KMS-11 (cell line): Measurements from ENCODE around the gene LGALSL.
A peak's percentile ranks its signal among the peaks of the same experiment; 100 is the strongest.

Experiments used
- H2AFZ ChIP-seq: fragments of 200-600 bp; sonication (generic); 2 replicates; pipeline ENCODE4 v1.6.1; 2016; ENCODE audit warnings: antibody characterized with exemption, mixed run types, low read depth
- H3K27ac ChIP-seq: fragments of 200-600 bp; sonication (generic); 2 replicates; pipeline ENCODE4 v1.6.1; 2016; ENCODE audit warnings: mild to moderate bottlenecking, mixed run types
- H3K27me3 ChIP-seq: fragments of 200-600 bp; sonication (generic); 2 replicates; pipeline ENCODE4 v1.6.1; 2017; ENCODE audit warnings: mild to moderate bottlenecking, low read depth, mixed run types, moderate library complexity; ENCODE audit not compliant: insufficient read depth
- H3K36me3 ChIP-seq: fragments of 200-600 bp; sonication (generic); 2 replicates; pipeline ENCODE4 v1.6.1; 2017; ENCODE audit warnings: mild to moderate bottlenecking, mixed run types; ENCODE audit not compliant: insufficient read depth
- H3K4me1 ChIP-seq: fragments of 200-600 bp; sonication (generic); 2 replicates; pipeline ENCODE4 v1.6.1; 2016; ENCODE audit warnings: mild to moderate bottlenecking, low read depth, mixed run types; ENCODE audit not compliant: poor library complexity, severe bottlenecking
- H3K4me2 ChIP-seq: fragments of 200-600 bp; sonication (generic); 2 replicates; pipeline ENCODE4 v1.7.0; 2016; ENCODE audit warnings: mild to moderate bottlenecking, mixed run types
- H3K4me3 ChIP-seq: fragments of 200-600 bp; sonication (generic); IDR thresholded peaks from 2 replicates; pipeline ENCODE4 v1.6.1; 2017; ENCODE audit warnings: low read depth, low read length, mixed read lengths; ENCODE audit not compliant: insufficient read depth
- H3K79me2 ChIP-seq: fragments of 200-600 bp; sonication (generic); 2 replicates; pipeline ENCODE4 v1.6.1; 2016; ENCODE audit warnings: low read depth, mixed run types; ENCODE audit not compliant: insufficient read depth
- H3K9ac ChIP-seq: fragments of 200-600 bp; sonication (generic); 2 replicates; pipeline ENCODE4 v1.6.1; 2016; ENCODE audit warnings: mild to moderate bottlenecking, mixed run types
- H4K20me1 ChIP-seq: fragments of 200-600 bp; sonication (generic); 2 replicates; pipeline ENCODE4 v1.6.1; 2016; ENCODE audit warnings: mild to moderate bottlenecking, mixed run types; ENCODE audit not compliant: insufficient read depth
- TF ChIP-seq, protein P1 (sequence below): fragments of 200-600 bp; sonication (generic); conservative IDR thresholded peaks from 2 replicates; pipeline ENCODE4 v1.6.1; 2017; ENCODE audit warnings: low read depth, mild to moderate bottlenecking, antibody characterized with exemption, low read length, moderate library complexity, mixed read lengths

The LGALSL gene

DNA sequence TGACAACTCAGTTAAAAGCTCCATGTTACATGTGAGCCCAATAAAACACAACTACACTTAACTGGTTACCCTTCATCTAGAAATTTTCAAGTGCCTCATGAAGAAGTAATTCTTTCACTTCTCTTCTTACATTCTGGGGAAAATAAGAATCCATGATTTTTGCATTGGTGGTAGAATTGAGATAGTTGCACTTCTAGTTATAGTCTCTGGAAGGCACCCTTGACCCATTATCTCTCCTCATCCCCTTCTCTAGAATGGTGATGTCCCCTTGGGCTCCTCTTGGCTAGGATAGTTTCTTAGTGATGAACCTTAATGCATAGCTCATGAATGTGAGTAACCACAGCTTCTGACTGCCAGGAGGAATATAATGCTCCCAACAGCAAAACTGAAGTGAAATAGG is 3.6 kb downstream of the LGALSL start:
- Histone ChIP-seq H3K4me3 (no peak overlapping the region), H3K27me3 (no peaks in the 10 kb centered on the region), H3K9ac (no peak overlapping the region), H3K36me3 (no peaks in the 10 kb centered on the region), H3K27ac (no peak overlapping the region), H4K20me1 (no peaks in the 10 kb centered on the region), H3K4me2 (no peak overlapping the region), H3K79me2 (peaks cover 4% of the 10 kb centered on the region; the same call in 1 of the 2 replicates), H3K4me1 (peaks cover 11% of the 10 kb centered on the region), H2AFZ (no peak overlapping the region)
- TF ChIP-seq, protein P1, sequence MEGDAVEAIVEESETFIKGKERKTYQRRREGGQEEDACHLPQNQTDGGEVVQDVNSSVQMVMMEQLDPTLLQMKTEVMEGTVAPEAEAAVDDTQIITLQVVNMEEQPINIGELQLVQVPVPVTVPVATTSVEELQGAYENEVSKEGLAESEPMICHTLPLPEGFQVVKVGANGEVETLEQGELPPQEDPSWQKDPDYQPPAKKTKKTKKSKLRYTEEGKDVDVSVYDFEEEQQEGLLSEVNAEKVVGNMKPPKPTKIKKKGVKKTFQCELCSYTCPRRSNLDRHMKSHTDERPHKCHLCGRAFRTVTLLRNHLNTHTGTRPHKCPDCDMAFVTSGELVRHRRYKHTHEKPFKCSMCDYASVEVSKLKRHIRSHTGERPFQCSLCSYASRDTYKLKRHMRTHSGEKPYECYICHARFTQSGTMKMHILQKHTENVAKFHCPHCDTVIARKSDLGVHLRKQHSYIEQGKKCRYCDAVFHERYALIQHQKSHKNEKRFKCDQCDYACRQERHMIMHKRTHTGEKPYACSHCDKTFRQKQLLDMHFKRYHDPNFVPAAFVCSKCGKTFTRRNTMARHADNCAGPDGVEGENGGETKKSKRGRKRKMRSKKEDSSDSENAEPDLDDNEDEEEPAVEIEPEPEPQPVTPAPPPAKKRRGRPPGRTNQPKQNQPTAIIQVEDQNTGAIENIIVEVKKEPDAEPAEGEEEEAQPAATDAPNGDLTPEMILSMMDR, result 0 out of 2 replicates have a peak, but pooled peaks have one; percentile 21

DNA sequence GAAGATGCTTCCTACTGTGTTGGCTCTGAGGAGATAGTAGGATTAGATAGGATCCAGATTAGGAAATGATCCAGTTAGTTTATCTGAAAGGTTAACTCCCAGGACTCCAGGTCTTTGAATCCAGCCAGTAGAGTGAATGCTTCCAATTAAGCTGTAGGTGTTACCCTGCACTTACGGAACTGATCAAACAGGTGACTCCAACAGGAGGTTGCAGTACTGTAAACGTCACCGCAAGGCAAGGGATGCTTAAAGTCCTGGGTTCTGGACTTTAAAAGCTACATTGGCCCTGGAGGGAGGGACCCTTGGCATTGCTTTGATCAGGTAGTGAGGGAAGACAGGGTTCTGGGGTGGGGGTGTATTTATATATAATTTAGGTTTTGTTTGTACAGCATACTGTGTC is 5.6 kb downstream of the LGALSL start:
- no peak overlapping the region for H3K27ac ChIP-seq
- TF ChIP-seq, protein P1, result no peak
- peaks cover 11% of the 10 kb centered on the region for H3K4me1 ChIP-seq
- no peaks in the 10 kb centered on the region for H3K36me3 ChIP-seq
- H3K9ac ChIP-seq, result no peak overlapping the region
- H2AFZ ChIP-seq, result no peak overlapping the region
- H3K4me3 ChIP-seq, result no peak overlapping the region
- H3K79me2 ChIP-seq, result peaks cover 4% of the 10 kb centered on the region; the same call in 1 of the 2 replicates
- H4K20me1 ChIP-seq, result no peaks in the 10 kb centered on the region
- H3K4me2 ChIP-seq, result no peak overlapping the region
- H3K27me3 ChIP-seq, result no peaks in the 10 kb centered on the region

DNA sequence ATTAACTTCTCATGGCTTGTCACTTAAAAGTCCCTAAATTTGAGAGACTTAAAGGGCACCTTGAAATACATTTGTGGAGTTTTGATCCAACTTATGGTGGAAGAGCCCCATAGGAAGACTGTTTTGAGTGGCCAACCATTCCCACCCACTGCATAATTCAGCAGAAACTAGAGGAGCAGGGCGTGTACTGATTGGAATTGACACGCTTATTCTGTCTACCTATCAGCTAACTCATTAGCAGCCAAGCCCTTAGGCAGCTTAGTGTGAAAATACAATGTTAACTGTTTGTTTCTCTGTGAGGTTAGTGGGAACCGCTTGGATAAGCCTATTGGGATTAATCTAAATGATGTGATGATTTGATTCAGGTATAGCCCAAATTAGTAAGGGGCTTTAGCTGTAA is 6.4 kb downstream of the LGALSL start:
- H2AFZ ChIP-seq, result no peak overlapping the region
- no peak overlapping the region for H3K4me2 ChIP-seq
- peaks cover 4% of the 10 kb centered on the region; the same call in 1 of the 2 replicates for H3K79me2 ChIP-seq
- TF ChIP-seq, protein P1, result no peak
- H3K9ac ChIP-seq, result no peak overlapping the region
- H3K27me3 ChIP-seq, result no peaks in the 10 kb centered on the region
- H3K36me3 ChIP-seq, result no peaks in the 10 kb centered on the region
- H3K4me1 ChIP-seq, result peaks cover 7% of the 10 kb centered on the region
- H3K4me3 ChIP-seq, result no peak overlapping the region
- no peak overlapping the region for H3K27ac ChIP-seq
- no peaks in the 10 kb centered on the region for H4K20me1 ChIP-seq

DNA sequence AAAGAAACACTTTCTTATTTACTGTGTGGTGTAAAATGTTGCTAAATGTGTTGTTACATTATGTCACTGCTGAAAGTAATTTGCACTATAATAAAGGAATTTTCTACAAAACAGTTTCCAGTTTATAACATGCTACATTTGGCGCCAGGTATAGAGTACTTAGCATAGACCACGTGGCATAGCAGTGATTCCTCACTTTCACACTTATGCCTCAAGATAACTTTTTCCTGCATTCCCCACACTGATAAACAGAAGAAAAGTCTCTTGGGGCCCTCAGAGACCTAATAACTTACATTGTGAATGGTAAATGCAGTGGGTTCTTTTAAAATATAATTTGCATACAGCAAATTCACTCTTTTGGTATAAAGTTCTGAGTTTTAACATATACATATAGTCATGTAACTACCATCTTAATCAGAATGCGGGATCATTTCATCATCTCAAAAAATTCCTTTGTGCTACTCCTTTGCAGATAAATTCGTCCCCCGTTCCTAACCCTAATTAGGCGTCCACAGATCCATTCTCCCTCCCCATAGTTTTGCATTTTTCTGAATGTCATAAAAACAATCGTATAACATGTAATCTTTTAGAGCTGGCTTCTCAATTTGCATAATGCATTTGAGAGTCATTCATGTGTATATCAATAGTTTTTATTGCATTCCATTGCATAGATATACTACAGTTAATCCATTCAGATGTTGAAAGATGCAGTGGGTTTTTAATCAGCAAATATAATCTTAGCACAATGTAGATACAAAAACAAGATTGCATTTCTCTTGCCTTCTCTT is 7.5 kb downstream of the LGALSL start:
- Histone ChIP-seq H2AFZ (no peak overlapping the region), H3K79me2 (no peaks in the 10 kb centered on the region), H3K9ac (no peak overlapping the region), H3K27ac (no peak overlapping the region), H3K4me3 (no peak overlapping the region), H3K4me2 (no peak overlapping the region), H3K4me1 (no peaks in the 10 kb centered on the region), H3K36me3 (no peaks in the 10 kb centered on the region), H4K20me1 (no peaks in the 10 kb centered on the region), H3K27me3 (no peaks in the 10 kb centered on the region)
- TF ChIP-seq, protein P1, result no peak
